Fibroblast of peridontal ligament (primary cell): Measurements from ENCODE around the gene BEND2.

Experiments used
- DNase-seq: peaks from one replicate; pipeline ENCODE4 v3.0.0-alpha.2; 2010; ENCODE audit errors: extremely low read depth

BEND2 gene

GRCh38 chrX:18146009-18146408 is 74.7 kb downstream of the BEND2 start:
- DNase-seq = no peak

GRCh38 chrX:18136816-18137215 is 83.9 kb downstream of the BEND2 start:
- no peak for DNase-seq

GRCh38 chrX:18133605-18134004 is 87.1 kb downstream of the BEND2 start:
- DNase-seq = no peak

- DNase-seq = no peak
Observed at GRCh38 chrX:18129690-18130089, 91.0 kb downstream of the BEND2 start.

GRCh38 chrX:18126971-18127370 is 93.7 kb downstream of the BEND2 start:
- no peak for DNase-seq

GRCh38 chrX:18119856-18120255 is 100.8 kb downstream of the BEND2 start:
- DNase-seq = no peak
